Measurements from ENCODE around the gene HPCAL1.

The HPCAL1 gene

DNA sequence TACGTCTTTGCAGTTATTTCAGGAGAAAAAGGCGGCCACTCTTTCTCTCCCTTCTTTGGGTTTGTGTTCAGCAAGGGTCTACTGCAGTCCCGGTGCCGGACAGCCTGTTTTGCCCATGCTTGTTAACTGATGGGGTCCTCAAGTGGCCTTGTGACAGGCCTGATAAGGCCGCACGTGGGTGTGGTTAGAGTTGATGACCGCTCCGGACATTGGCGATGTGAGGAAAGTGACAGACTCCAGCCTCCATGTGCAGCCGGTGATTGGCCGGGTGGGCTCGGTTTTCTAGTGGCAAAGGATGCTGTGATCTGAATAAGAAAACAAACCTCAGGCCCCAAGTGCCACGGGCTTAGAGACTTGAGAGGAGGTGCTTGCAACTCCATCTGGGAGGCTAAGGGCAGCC lies 15.6 kb downstream of the HPCAL1 start:
- ChIA-PET CTCF (interaction anchor here (1.3 kb wide), 1 partner anchor 15 kb away, joined by 3 read pairs; the partner anchor contains the start of gene HPCAL1), POLR2A (no interaction called here)

DNA sequence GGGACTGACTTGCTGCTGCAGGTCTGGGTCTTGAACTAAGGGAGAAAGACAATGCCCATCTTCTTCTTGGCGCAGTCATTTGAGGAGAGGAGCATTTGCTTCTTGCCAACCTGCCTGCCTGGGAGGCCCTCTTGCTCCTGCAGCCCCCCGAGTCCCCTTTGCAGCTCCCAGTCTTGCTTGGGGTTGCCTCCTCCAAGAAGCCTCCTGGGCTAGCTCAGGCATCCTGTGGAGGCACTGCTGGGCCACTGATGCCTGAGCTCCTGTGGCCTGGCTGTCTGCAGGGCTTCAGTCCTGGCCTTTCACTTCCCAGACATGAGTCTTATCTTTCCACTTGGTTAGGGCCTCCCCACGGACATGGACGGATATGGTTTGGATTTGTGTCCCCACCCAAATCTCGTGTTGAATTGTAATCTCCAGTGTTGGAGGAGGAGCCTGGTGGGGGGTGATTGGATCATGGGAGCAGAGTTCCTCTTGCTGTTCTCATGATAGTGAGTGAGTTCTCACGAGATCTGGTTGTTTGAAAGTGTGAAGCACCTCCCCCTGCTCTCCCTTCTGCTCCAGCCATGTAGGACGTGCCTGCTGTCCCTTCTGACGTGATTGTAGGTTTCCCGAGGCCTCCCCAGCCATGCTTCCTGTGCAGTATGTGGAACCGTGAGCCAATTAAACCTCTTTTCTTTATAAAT lies 17.3 kb downstream of the HPCAL1 start:
- POLR2A ChIA-PET: no interaction called here
- CTCF ChIA-PET: interaction anchor here (0.8 kb wide), 1 partner anchor 196 kb away, joined by 3 read pairs; no protein-coding TSS in a partner anchor
- DNase-seq (ENCODE audit: low read depth, low spot score): no peak
- H3K4me3 ChIP-seq (ENCODE audit: low read depth, low read length): no peak overlapping the region
- TF ChIP-seq, protein P1, sequence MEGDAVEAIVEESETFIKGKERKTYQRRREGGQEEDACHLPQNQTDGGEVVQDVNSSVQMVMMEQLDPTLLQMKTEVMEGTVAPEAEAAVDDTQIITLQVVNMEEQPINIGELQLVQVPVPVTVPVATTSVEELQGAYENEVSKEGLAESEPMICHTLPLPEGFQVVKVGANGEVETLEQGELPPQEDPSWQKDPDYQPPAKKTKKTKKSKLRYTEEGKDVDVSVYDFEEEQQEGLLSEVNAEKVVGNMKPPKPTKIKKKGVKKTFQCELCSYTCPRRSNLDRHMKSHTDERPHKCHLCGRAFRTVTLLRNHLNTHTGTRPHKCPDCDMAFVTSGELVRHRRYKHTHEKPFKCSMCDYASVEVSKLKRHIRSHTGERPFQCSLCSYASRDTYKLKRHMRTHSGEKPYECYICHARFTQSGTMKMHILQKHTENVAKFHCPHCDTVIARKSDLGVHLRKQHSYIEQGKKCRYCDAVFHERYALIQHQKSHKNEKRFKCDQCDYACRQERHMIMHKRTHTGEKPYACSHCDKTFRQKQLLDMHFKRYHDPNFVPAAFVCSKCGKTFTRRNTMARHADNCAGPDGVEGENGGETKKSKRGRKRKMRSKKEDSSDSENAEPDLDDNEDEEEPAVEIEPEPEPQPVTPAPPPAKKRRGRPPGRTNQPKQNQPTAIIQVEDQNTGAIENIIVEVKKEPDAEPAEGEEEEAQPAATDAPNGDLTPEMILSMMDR (IDR thresholded peaks at IDR 0.05; ENCODE audit: insufficient read depth, low read length, missing control alignments): no peak

More for the DNA sequence above, 15.6 kb downstream of the HPCAL1 start:
- TF ChIP-seq, protein P1 (IDR thresholded peaks at IDR 0.05; ENCODE audit: insufficient read depth, low read length, missing control alignments): no peak
- no peak overlapping the region for H3K4me3 ChIP-seq (ENCODE audit: low read depth, low read length)
- no peak for DNase-seq (ENCODE audit: low read depth, low spot score)

DNA sequence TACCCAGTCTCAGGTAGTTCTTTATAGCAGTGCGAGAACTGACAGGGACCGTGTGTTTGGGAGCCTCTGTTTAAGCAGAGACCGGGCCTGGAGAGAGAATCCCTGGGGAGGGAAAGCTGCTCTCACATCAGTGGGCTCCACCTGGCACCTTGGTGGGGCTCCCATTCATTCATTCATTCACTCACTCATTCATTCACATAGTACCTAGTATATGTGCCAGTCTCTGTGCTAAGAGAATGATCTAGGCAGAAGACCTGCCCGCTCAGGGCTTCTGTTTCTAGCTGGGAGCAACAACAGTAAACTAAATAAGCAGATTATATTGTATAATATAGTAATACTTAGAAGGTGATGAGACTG lies 17.8 kb downstream of the HPCAL1 start:
- DNase-seq (ENCODE audit: low read depth, low spot score): no peak
- POLR2A ChIA-PET: no interaction called here
- H3K4me3 ChIP-seq (ENCODE audit: low read depth, low read length): no peak overlapping the region
- CTCF ChIA-PET: no interaction called here
- TF ChIP-seq, protein P1 (IDR thresholded peaks at IDR 0.05; ENCODE audit: insufficient read depth, low read length, missing control alignments): no peak

DNA sequence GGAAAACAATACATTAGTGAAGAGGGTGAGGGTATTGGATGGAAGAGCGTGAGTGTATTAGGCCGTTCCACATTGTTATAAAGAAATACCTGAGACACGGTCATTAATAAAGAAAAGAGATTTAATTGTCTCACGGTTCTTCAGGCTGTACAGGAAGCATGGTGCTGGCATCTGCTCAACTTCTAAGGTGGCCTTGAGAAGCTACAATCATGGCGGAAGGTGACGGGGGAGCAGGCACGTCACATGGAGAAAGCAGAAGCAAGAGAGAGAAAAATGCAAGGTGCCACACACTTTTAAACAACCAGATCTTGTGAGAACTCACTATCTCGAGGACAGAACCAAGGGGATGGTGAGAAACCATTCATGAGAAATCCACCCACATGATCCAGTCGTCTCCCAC lies 18.2 kb downstream of the HPCAL1 start:
- no peak for DNase-seq (ENCODE audit: low read depth, low spot score)
- CTCF ChIA-PET: no interaction called here
- POLR2A ChIA-PET: no interaction called here
- TF ChIP-seq, protein P1 (IDR thresholded peaks at IDR 0.05; ENCODE audit: insufficient read depth, low read length, missing control alignments): no peak
- H3K4me3 ChIP-seq (ENCODE audit: low read depth, low read length): no peak overlapping the region

DNA sequence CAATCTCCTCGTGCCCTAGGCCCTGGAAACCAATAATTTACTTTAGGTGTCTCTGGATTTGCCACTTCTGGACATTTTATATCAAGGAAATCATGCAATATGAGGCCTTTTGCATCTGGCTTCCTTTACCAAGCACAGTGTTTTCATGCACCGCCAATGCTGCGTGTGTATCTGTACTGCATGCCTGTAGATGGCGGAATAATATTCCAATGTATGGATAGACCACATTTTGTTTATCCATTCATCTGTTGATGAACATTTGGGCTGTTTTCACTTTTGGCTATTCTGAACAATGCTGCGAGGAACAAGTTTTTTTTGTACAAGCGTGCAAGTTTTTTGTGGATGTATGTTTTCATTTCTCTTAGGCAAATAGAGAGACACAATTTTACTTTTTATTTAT lies 18.9 kb downstream of the HPCAL1 start:
- POLR2A ChIA-PET: no interaction called here

DNA sequence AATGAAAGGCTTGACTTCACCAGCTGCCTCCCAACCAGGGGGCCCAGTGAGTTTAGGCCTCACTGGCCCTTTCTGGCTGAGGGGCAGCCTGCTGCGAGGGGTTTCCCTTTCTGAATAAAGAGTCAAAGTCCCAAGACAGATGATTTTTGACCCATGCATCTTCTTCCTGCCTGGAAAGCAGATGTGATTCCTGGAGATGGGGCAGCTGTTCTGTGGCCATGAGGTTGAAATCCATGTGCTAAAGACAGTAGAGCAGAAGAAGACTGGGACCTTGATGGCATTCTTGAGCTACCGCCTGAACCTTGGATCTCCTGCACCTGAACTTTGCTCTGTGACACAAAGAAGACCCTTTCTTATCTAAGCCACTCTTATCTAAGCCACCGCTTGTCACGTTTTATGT lies 19.8 kb downstream of the HPCAL1 start:
- ChIA-PET POLR2A (no interaction called here), CTCF (interaction anchor here (1.4 kb wide), 1 partner anchor 10 kb away, joined by 7 read pairs; no protein-coding TSS in a partner anchor)
- TF ChIP-seq, protein P1 (IDR thresholded peaks at IDR 0.05; ENCODE audit: insufficient read depth, low read length, missing control alignments): no peak
- DNase-seq (ENCODE audit: low read depth, low spot score): no peak
- no peak overlapping the region for H3K4me3 ChIP-seq (ENCODE audit: low read depth, low read length)

More for the DNA sequence above, 18.9 kb downstream of the HPCAL1 start:
- DNase-seq (ENCODE audit: low read depth, low spot score): no peak
- TF ChIP-seq, protein P1 (IDR thresholded peaks at IDR 0.05; ENCODE audit: insufficient read depth, low read length, missing control alignments): no peak
- no peak overlapping the region for H3K4me3 ChIP-seq (ENCODE audit: low read depth, low read length)
- CTCF ChIA-PET: no interaction called here

Data from AG04449 (cell line).